Fibroblast of villous mesenchyme (primary cell): ENCODE data around the gene MYH9. TPM values are rescaled to one million over a fixed set of nuclear protein-coding genes. Genes with fewer than 3 reads are reported as not detected.

Experiments
- DNase-seq: peaks from one replicate; pipeline ENCODE4 v3.0.0-alpha.2; 2010; ENCODE audit warnings: low read depth
- H3K4me3 ChIP-seq: 2 replicates; pipeline ENCODE4 v1.5.1; 2011; ENCODE audit warnings: low read depth, mild to moderate bottlenecking, low read length
- total RNA-seq: library from RNA; depleted of rRNA; stranded (reverse); fragments of >200 nt; gene quantifications from 2 replicates; pipeline ENCODE4 v1.2.3, GENCODE V29; 2012
- TF ChIP-seq, protein P1 (sequence below): IDR thresholded peaks from 2 replicates; pipeline ENCODE4 v1.5.1; 2012; ENCODE audit warnings: low read depth, mild to moderate bottlenecking, low read length; ENCODE audit not compliant: insufficient read depth

The MYH9 gene
- total RNA-seq, 1 donor = 1,420 TPM

GRCh38 chr22:36334081-36334820 lies 53.5 kb downstream of the MYH9 start:
- TF ChIP-seq, protein P1, sequence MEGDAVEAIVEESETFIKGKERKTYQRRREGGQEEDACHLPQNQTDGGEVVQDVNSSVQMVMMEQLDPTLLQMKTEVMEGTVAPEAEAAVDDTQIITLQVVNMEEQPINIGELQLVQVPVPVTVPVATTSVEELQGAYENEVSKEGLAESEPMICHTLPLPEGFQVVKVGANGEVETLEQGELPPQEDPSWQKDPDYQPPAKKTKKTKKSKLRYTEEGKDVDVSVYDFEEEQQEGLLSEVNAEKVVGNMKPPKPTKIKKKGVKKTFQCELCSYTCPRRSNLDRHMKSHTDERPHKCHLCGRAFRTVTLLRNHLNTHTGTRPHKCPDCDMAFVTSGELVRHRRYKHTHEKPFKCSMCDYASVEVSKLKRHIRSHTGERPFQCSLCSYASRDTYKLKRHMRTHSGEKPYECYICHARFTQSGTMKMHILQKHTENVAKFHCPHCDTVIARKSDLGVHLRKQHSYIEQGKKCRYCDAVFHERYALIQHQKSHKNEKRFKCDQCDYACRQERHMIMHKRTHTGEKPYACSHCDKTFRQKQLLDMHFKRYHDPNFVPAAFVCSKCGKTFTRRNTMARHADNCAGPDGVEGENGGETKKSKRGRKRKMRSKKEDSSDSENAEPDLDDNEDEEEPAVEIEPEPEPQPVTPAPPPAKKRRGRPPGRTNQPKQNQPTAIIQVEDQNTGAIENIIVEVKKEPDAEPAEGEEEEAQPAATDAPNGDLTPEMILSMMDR = peak; percentile 23
- no peak for DNase-seq
- no peak overlapping the region for H3K4me3 ChIP-seq

DNA sequence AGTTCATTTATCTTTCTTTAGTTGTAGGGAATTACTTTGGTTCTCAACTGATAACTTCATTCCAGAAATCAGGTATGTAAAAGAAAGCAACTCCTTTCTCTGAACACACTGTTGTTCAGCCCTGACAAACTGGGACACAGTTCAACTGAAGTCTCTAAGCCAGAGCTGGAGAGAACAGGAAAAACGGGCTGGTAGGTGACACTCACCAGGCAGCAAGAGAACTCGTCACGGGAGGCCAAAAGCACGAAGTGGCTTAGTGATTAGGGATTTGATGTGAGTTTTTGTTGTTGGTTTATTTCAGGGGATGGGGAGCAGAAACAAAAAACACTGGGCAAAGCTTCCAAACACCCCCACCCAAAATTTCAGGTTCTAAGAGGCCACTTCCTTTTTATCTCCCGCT lies 54.1 kb downstream of the MYH9 start:
- TF ChIP-seq, protein P1 = no peak
- DNase-seq = no peak
- no peak overlapping the region for H3K4me3 ChIP-seq

- TF ChIP-seq, protein P1 = no peak
- no peak overlapping the region for H3K4me3 ChIP-seq
- DNase-seq = peak; percentile 69
Measured at GRCh38 chr22:36332623-36333332, 55.0 kb downstream of the MYH9 start.

GRCh38 chr22:36331912-36332622 lies 55.7 kb downstream of the MYH9 start:
- TF ChIP-seq, protein P1 = no peak
- DNase-seq = no peak
- no peak overlapping the region for H3K4me3 ChIP-seq

GRCh38 chr22:36331306-36331911 lies 56.4 kb downstream of the MYH9 start:
- TF ChIP-seq, protein P1 = no peak
- no peak overlapping the region for H3K4me3 ChIP-seq

GRCh38 chr22:36330655-36331305 lies 57.0 kb downstream of the MYH9 start:
- no peak overlapping the region for H3K4me3 ChIP-seq
- DNase-seq = peak; percentile 62
- TF ChIP-seq, protein P1 = no peak

More at GRCh38 chr22:36331306-36331911, 56.4 kb downstream of the MYH9 start:
- DNase-seq = peak; percentile 95
